ENCODE data around the gene APOBEC3H.

Gene APOBEC3H

DNA sequence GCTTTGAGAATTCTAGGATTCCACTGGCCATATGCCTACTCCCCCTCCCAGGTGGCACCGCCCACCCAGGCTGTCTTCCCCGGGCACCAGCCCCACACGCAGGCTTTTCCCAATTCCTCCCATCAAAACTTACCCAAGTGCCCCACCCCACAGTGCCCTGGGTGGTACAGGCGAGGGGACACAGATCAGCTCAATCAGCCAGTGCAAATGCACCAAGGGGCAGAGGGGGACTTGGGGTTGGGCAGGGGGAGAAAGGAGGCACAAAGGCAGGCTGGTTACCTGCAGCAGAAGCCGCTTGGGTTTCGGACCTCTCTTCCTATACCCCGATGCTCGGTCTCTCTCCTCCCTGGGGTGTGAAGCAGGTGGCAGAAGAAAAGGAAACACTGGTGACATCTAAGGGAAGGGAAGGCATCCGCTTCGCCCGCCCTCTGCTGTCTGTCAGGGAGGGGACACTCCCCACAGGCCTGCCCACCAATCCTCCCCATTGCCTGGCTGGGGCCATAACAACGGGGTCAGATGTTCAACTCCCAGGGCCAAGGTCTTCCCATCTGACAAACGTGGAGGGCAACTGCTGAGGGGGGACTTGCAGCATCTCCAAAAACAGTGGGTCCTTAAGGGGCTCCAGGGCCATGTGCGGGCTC lies 41.4 kb downstream of the APOBEC3H start:
- DNase-seq, result no peak

DNA sequence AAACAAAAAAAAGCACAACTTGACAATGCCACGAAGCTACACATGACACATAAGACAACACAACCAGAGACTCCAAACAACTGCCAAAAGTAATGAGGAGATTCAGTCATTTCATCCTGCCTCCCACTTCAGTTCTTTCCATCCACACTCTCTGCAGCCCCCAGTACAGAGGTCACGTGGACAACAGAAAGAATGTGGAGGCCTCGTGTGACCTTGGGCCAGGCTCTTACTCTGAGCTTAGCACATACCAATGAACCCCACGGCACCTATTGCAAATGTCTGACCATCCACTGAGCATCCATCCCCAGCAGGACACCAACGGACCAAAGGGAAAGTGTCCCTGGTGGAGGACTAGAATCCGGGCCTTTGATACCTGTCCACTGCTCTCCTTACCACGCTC lies 42.9 kb downstream of the APOBEC3H start:
- DNase-seq, result no peak

DNA sequence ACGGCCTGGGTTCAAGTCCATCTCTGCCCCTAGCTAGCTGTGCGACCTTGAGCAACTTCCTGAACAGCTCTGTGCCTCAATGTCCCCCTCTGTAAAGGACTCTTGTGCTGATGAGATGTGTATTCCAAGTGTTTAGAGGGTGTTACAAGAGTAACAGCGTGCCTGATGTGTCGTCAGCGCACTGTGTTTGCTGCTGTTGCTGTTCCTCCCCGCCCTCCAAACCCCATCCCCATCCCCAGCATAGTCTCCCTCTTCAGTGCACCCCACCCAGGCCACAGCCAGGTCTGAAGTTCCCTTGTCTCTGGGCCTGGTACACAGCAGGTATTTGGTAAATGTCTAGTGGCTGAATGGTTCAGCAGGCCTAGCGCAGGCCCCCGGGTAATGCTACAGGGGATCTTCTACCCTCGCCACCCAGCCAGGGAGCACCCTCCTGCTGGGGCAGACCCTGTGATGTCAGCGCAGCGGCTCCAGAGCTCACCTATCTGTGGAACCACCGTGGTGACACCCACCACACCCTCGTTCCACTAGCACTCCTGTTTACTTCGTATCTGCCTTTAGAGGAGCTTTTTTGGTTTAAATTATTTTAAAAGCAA lies 45.1 kb downstream of the APOBEC3H start:
- DNase-seq, result no peak

DNA sequence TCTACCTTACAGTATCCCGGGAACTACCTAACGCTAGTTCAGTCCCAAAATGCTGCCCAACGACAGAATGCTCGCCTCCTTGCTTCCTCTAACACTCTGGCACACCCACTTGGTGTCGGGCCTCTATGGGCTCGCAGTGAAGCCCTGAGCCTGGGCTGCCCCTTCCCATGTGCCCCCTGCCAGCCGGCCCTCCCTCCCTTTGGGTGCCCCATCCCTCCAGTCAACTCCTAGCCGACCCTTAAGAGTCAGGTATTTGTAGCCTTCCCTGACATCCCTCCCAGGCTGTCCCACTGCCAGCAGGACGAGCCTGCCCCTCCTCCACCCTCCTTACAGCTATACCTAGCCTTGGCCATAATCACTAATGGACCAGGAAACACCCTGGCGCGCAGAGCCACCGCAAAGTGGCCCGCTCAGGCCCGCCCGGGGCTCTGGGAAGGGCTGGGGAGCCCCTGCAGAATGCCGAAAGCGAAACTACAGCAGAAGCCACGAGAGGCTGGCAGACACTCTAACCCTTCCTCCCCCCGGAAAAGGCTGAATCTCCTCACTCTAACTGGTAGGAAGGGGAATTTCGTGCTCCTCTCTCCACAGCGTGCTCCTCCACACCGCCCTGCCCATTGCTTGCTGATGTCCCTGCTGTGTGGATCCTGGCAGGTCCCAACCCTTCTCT lies 47.2 kb downstream of the APOBEC3H start:
- no peak for DNase-seq

DNA sequence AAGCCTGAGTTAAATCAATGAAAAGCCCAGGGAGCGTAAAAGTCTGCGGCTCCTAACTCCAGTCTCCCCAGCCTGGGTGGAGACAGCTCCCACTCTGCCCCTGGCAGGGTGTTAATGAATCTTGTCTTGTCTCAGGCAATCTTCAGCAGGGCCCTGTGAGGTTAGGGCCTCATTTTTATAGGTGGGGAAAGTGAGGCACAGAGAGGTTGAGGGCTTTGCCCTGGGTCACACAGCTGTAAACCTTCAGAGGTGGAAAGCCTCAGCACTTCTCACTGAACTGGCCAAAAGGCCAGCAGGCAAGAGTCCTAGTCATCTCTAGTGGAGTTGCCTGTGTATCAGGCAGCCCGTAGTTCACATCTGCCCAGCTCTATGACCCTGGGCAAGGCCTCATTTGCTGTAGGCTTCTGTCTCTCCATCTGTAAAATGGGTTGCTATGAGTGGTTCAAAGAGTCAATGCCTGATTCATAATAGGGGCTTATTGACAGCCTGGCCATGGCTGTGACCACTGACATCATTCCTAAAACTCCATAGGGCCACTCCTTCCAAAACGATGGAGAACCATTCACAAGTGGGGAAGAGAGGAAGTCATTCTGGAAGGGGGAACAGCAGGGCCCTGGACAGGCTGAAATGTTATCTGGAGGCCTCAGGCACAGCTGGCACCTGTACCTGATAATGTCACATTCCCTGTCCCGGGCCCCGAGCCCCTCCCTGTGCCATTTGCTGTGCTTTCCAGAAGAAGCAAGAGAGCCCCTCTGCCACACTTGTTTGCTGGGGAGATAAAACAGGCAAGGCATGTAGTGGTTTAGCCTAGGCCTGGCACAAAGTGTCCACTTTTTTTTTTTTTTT lies 49.4 kb downstream of the APOBEC3H start:
- DNase-seq, result no peak

DNA sequence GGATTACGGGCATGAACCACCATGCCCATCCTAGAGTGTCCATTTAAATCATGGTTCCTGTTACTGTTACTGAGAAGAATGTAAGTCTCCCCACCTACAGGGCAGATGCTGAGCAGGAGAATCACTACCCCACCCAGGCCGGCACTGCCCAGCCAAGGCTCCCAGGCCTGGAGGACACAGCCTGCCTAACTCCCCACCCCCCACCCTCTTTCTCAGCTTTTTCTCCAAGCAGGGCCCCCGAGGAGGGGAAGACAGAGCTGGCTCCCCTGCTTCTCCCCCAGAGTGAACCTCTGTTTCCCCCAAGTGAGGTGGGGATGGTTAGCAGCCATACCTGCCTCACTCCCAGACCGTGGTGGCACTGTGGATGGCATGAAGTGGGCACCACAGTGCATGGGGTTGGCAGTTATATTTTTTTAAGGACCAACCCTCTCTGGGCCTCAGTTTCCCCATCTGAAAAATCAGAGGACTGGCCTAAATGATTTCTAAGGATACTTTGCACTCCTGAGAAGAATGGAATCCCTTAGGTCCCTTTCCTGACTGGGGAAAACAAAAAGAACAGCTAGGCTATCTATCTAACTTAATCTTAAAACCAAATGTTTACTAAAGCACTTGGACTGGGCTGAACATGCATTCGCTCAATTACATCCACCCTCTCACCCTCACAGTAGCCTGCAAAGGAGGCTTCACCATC lies 50.4 kb downstream of the APOBEC3H start:
- DNase-seq, result no peak

DNA sequence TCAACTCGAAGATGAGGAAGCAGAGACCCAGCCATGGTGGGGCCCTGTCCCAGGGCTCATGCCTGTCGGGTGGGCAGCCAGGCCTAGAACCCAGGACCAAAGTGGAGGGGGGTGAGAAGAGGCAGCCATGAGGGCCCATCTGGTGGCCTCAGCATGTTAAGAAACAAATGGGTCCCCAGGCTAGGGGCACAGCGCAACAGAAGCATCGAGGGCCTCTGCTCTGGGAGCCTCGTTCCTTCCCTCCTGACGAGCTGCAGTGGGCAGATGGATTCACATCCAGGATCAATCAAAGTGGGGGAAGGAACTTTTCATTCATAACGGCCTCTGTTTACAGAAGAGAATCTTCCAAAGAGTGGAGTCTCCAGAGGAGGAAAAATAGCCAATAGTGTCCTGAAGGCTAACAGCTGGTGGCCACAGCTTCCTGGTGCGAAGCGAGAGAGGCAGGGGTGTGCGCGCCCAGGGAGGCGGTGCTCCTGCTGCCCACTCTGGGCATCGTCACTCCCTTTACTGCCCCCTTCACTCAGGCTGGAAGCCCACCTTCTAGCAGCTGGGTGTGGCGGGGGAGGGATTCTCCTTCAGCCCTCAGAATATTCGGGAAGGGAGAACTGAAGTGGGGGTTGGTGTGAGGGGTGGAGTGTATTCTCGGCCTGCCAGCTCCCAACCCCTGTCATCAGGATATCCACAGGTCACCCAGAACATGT lies 51.1 kb downstream of the APOBEC3H start:
- no peak for DNase-seq

DNA sequence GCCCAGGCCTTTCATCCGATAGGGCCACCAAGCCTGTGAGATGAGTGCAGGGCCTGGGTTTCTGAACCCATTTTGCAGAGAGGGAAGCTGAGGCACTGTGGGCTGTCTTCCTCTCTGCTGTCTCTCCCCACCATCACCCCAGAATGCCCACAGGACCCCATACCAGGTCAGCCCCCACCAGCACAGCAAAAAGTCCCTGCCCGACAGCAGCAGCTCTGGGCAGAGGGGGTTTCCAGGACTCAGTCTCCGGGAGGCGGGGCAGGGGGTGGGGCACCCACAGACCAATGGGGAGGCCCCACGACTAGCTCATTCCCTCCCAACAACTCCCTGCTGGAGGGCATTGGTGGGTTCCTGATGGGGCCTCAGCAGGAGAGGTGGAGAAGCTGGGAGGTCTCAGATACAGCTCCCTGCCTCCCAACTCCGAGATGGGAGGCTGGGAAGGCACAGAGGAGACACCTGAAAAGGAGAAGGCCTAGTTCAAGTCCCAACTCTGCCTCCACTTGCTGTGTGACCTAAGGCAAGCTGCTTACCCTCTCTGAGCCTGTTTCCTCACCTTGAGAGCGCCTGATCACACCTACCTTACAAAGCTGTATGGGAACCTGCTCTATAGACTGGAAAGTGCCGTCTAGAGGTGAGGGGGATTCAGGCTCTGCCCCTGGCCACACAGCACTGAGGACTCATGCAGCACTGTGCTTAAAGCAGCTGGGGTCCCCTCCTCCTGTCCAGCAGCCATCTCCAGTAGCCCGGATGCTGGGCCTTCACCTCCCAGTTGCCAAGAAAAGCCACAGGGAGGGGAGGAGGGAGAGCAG lies 51.9 kb downstream of the APOBEC3H start:
- DNase-seq, result no peak

DNA sequence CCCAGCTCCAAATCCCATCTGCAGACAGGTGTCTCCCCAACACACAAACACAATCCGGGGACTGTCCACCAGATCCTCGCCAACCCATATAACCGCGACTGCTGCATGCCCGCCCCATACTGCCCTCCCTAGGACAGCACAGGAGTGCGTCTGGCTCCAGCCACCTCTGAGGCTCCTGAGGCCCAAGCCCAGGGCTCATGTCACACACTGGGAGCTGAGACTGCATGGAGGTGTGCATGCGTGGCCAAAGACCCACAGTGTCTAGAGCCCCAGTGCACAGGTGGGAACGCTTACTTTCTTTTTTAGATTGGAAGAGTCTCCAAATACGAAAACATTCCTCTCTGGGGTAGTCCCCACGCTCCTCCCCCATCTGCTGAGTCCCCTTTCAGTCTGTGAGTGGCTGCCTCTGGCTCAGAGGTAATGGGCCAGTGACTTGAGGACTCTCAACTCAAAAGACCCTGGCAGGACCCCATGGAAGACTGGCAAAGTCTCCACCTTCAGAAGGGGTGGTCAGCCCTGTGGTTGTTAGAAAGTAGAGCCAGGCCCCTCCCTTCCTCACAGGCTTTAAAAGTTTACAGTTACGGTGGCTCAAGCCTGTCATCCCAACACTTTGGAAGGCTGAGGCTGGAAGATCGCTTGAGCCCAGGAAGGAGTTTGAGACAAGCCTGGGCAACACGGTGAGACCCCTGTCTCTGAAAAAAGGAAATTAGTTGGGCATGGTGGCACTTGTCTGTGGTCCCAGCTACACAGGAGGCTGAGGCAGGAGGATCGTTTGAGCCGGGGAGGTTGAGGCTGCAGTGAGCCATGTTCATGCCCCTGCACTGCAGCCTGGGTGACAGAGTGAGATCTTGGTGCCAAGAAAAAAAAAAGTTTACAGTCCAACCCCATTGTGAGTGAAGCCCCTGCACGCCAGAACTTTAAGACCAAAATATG lies 53.1 kb downstream of the APOBEC3H start:
- no peak for DNase-seq

DNA sequence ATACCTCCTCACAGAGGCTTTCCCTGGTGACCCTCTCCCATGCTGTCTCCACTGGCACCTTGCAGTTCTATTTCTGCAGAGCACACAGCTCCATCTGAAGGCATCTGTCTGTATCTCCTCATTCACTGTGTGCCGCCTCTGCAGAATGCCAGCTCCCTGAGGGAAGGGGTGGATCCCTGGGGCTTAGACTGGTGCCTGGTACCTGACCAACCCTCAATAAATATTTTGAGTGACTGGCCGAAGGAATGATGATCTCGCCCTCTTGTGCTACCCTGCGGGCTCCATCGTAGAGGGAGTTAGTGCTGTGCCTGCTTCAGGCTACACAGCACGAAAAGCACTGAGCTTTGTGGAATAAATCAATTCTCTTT lies 53.8 kb downstream of the APOBEC3H start:
- DNase-seq, result no peak

DNA sequence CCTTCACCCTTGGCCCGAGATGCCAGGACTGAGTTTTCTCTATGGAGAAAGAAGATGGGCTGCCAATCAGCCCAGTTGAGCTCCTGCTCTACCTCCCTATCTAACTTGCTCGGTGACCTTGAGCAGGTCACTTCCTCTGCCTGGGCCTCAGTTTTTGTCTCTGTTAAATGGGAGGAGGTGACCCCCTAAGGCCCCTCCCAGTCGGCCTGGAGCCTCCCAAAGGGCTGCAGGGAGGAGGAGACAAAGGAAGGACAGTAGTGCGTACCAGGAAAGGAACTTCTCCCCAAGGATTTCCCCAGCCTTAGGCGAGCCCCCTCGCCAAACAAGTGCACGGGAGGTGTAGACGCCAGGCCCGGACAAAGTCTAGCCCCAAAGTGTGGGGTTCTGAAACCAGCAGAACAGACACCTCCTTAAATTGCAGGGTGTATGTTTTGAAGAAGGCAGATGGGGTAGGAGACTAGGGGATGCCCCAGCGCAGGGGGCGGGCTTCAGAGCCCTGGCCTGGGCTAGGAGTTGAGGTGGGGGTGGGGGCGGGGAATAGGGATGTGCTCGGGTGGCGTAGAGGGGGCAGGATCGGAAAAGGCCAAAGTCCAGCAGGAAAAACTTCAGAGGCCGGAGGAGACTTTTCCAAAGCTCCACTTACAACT lies 54.4 kb downstream of the APOBEC3H start:
- DNase-seq, result no peak

DNA sequence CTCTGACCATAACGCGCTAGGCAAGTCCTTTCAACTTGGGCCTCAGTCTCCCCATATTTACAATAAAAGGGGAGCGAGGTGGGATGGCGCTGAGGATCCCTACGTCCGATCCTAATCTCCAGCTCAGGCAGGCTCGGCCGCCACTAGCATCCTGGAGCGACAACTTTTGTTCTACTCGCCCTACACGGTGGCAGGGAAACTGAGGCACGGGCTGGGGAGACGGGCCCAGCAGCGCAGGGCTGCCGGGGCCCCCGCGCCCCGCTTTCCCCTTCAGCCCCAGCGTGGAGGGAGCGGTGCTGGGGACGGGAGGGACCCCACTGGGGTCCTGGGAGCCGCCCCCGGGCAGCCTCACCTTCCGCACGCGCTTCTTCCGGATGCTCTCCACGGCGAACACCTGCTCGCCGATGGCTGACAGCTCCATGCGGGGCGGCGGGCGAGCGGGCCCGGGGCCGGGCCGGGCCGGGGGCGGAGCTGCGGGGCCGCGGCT lies 55.0 kb downstream of the APOBEC3H start:
- no peak for DNase-seq

DNA sequence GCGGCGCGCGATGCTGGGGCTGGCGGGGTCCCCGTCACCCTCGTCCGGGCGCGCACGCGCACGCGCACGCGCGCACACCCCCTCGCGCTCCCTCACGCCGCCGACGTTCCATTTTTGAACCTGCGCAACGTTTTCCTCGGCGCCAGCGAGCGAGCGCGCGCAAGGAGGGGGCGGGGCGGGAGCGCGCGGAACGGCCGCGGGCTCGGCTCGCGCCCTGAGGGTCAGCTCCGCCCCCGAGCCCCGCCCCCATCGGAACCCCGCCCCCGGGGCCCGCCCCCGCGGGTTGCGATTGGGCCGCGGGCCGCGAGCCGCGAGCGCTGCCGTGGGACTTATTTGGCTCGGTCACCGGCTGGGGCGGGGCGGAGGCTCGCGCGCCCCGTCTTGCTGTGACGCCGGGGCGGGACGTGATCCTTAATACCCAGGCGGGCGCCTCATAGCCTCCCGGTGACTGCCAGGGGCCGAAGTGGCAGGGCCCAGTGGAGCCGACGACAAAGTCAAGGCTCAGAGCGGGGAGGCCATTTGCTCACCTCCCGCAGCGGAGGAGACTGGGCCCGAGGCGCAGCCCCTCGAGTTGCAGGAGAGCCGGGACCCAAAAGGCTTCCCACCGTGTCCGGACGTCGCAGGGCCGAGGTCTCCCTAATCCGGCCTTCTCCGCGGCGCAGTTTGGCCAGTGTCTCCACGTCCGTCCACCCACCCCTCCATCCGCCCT lies 55.6 kb downstream of the APOBEC3H start, which contains the start of gene CBX7:
CBX7 (minus strand) TSS at position 170 of the 709 bp plus-strand sequence. CDS start 236 bp downstream, outside the sequence.
- DNase-seq, result peak; percentile 85

DNA sequence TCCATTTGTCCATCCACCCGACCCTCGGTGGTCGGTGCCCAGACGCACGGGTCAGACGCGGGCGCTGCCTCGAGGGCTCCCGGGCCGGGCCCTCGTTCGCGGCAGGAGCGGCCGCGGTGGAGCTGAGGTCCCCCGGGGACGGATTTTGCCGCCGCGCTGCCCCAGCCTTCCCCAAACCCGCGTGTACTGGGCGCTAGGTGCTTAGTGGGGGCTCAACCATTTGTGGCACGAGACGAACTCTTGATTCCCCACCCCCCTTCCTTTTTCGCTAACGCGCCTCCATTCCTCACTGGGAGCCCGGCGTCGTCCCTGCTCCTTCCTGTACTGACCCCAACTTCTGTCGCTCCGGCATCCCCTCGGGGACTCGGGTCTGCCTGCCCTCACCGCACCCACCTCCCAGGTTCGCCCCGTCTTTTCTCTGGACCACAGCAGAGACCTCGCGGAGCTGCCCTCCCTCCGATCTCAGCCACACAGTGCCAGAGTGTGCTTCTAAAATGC lies 56.2 kb downstream of the APOBEC3H start:
- DNase-seq, result no peak

Data from KG1 (cell line).